ENCODE results near the gene RBMS2. TPM values are rescaled to one million over a fixed set of nuclear protein-coding genes. Genes with fewer than 3 reads are reported as not detected.
A peak's percentile ranks its signal among the peaks of the same experiment; 100 is the strongest.
"Not testable (repeated sequence)": the region's sequence is repeated elsewhere in the genome, so short reads cannot be mapped to it uniquely, and the experiment has no call there.

Gene RBMS2
- total RNA-seq, 1 donor from 2014 or later: 2.7 TPM

GRCh38 chr12:56488041-56488955, 33.3 kb upstream of the RBMS2 start, which contains the start of gene GLS2:
TSS of gene GLS2 (minus strand) at chr12:56488161. CDS start at chr12:56488118, 43 bp downstream.
- peaks cover 3% of the 10 kb centered on the region for H3K36me3 Mint-ChIP-seq (ENCODE audit: low read depth)
- peaks cover 17% of the 10 kb centered on the region for H3K4me1 Mint-ChIP-seq
- H3K4me3 Mint-ChIP-seq: peak within 1 kb of the TSS; percentile 92
- no peak for TF ChIP-seq CTCF (IDR thresholded peaks at IDR 0.05)
- H3K27ac Mint-ChIP-seq: peak within 1 kb of the TSS; percentile 81
- DNase-seq: peak; percentile 67
- peak; percentile 99 for ATAC-seq (ENCODE audit: low read depth)
- CTCF ChIA-PET: interaction anchor here (0.6 to 1.8 kb wide), 4 partner anchors 13 to 972 kb away, joined by 3 to 6 read pairs (median 4); partner anchors contain the start of gene RNF41
- peaks cover 13% of the 10 kb centered on the region for H3K27me3 Mint-ChIP-seq
- intact Hi-C loops (cut with micrococcal nuclease): no loop called here
- POLR2A ChIA-PET: interaction anchor here (0.6 to 2.5 kb wide), 19 partner anchors 9 to 358 kb away, joined by 3 to 10 read pairs (median 4); partner anchors contain the start of genes CNPY2, NACA, PTGES3 and TIMELESS
- H3K9me3 Mint-ChIP-seq: no peaks in the 10 kb centered on the region

GRCh38 chr12:56490360-56490759, 31.3 kb upstream of the RBMS2 start:
- peaks cover 13% of the 10 kb centered on the region for H3K27me3 Mint-ChIP-seq
- ChIA-PET POLR2A (interaction anchor here (1.1 kb wide), 1 partner anchor 41 kb away, joined by 3 read pairs; the partner anchor contains the start of gene TIMELESS), CTCF (interaction anchor here (1.1 kb wide), 1 partner anchor 12 kb away, joined by 3 read pairs; no protein-coding TSS in a partner anchor)
- H3K4me1 Mint-ChIP-seq: peaks cover 17% of the 10 kb centered on the region
- peaks cover 3% of the 10 kb centered on the region for H3K36me3 Mint-ChIP-seq (ENCODE audit: low read depth)
- no peaks in the 10 kb centered on the region for H3K9me3 Mint-ChIP-seq
- intact Hi-C loops (cut with micrococcal nuclease): no loop called here
- no peak for DNase-seq
- no peak overlapping the region for H3K4me3 Mint-ChIP-seq
- no peak for ATAC-seq (ENCODE audit: low read depth)
- no peak overlapping the region for H3K27ac Mint-ChIP-seq
- no peak for TF ChIP-seq CTCF (IDR thresholded peaks at IDR 0.05)

GRCh38 chr12:56493409-56494105, 28.1 kb upstream of the RBMS2 start:
- H3K27ac Mint-ChIP-seq; DNase-seq; CTCF ChIA-PET; intact Hi-C loops (cut with micrococcal nuclease); H3K36me3 Mint-ChIP-seq (ENCODE audit: low read depth); ATAC-seq (ENCODE audit: low read depth); H3K9me3 Mint-ChIP-seq; H3K4me3 Mint-ChIP-seq; POLR2A ChIA-PET; H3K27me3 Mint-ChIP-seq; H3K4me1 Mint-ChIP-seq: not testable (repeated sequence)

GRCh38 chr12:56494106-56494415, 27.6 kb upstream of the RBMS2 start:
- DNase-seq; H3K36me3 Mint-ChIP-seq (ENCODE audit: low read depth); H3K9me3 Mint-ChIP-seq; H3K27ac Mint-ChIP-seq; POLR2A ChIA-PET; CTCF ChIA-PET; intact Hi-C loops (cut with micrococcal nuclease); H3K27me3 Mint-ChIP-seq; ATAC-seq (ENCODE audit: low read depth); H3K4me3 Mint-ChIP-seq; H3K4me1 Mint-ChIP-seq: not testable (repeated sequence)

GRCh38 chr12:56494481-56494880, 27.1 kb upstream of the RBMS2 start:
- ATAC-seq (ENCODE audit: low read depth); DNase-seq; H3K4me3 Mint-ChIP-seq; POLR2A ChIA-PET; H3K4me1 Mint-ChIP-seq; H3K9me3 Mint-ChIP-seq; H3K27ac Mint-ChIP-seq; H3K27me3 Mint-ChIP-seq; H3K36me3 Mint-ChIP-seq (ENCODE audit: low read depth); CTCF ChIA-PET; intact Hi-C loops (cut with micrococcal nuclease): not testable (repeated sequence)

- CTCF ChIA-PET: interaction anchor here (1.3 kb wide), 1 partner anchor 140 kb away, joined by 6 read pairs; no protein-coding TSS in a partner anchor
- H3K27me3 Mint-ChIP-seq; ATAC-seq (ENCODE audit: low read depth); H3K4me1 Mint-ChIP-seq; intact Hi-C loops (cut with micrococcal nuclease); H3K9me3 Mint-ChIP-seq; H3K36me3 Mint-ChIP-seq (ENCODE audit: low read depth); H3K27ac Mint-ChIP-seq; POLR2A ChIA-PET: not testable (repeated sequence)
- DNase-seq: peak; percentile 49
- H3K4me3 Mint-ChIP-seq: peak overlapping the region; percentile 73
These were observed 24.9 kb upstream of the RBMS2 start for GRCh38 chr12:56496704-56497103.

GRCh38 chr12:56498126-56498902, 23.3 kb upstream of the RBMS2 start:
- H3K4me1 Mint-ChIP-seq; H3K27ac Mint-ChIP-seq; DNase-seq; H3K36me3 Mint-ChIP-seq (ENCODE audit: low read depth); H3K27me3 Mint-ChIP-seq; POLR2A ChIA-PET; H3K4me3 Mint-ChIP-seq; intact Hi-C loops (cut with micrococcal nuclease); ATAC-seq (ENCODE audit: low read depth); H3K9me3 Mint-ChIP-seq; CTCF ChIA-PET: not testable (repeated sequence)

- CTCF ChIA-PET; H3K27ac Mint-ChIP-seq; H3K4me1 Mint-ChIP-seq; DNase-seq; H3K27me3 Mint-ChIP-seq; H3K9me3 Mint-ChIP-seq; H3K4me3 Mint-ChIP-seq; POLR2A ChIA-PET; intact Hi-C loops (cut with micrococcal nuclease); ATAC-seq (ENCODE audit: low read depth); H3K36me3 Mint-ChIP-seq (ENCODE audit: low read depth): not testable (repeated sequence)
These were observed 22.2 kb upstream of the RBMS2 start for GRCh38 chr12:56499452-56499851.

- POLR2A ChIA-PET; H3K4me3 Mint-ChIP-seq; H3K27ac Mint-ChIP-seq; H3K36me3 Mint-ChIP-seq (ENCODE audit: low read depth); H3K27me3 Mint-ChIP-seq; ATAC-seq (ENCODE audit: low read depth); DNase-seq; H3K9me3 Mint-ChIP-seq; CTCF ChIA-PET; H3K4me1 Mint-ChIP-seq: not testable (repeated sequence)
- intact Hi-C loops (cut with micrococcal nuclease): loop anchor here (2.0 kb wide), 1 partner anchor 381 kb away; the partner anchor contains the start of gene ZC3H10
These were observed 21.7 kb upstream of the RBMS2 start for GRCh38 chr12:56499879-56500278.

Data from activated B cell treated with CpG ODN at 0.5 μM for 24 hours (primary cell).